GM12874 (cell line): Measurements from ENCODE around the gene ZNF335.

ENCODE experiments used
- TF ChIP-seq, protein P1 (sequence below): IDR thresholded peaks from 2 replicates; pipeline ENCODE4 v1.5.1; 2011; ENCODE audit warnings: low read depth, mild to moderate bottlenecking, control low read depth, low read length, moderate library complexity; ENCODE audit not compliant: insufficient read depth

ZNF335 gene

GRCh38 chr20:45985573-45985972 is 13.6 kb upstream of the ZNF335 start:
- TF ChIP-seq, protein P1, sequence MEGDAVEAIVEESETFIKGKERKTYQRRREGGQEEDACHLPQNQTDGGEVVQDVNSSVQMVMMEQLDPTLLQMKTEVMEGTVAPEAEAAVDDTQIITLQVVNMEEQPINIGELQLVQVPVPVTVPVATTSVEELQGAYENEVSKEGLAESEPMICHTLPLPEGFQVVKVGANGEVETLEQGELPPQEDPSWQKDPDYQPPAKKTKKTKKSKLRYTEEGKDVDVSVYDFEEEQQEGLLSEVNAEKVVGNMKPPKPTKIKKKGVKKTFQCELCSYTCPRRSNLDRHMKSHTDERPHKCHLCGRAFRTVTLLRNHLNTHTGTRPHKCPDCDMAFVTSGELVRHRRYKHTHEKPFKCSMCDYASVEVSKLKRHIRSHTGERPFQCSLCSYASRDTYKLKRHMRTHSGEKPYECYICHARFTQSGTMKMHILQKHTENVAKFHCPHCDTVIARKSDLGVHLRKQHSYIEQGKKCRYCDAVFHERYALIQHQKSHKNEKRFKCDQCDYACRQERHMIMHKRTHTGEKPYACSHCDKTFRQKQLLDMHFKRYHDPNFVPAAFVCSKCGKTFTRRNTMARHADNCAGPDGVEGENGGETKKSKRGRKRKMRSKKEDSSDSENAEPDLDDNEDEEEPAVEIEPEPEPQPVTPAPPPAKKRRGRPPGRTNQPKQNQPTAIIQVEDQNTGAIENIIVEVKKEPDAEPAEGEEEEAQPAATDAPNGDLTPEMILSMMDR, result no peak

DNA sequence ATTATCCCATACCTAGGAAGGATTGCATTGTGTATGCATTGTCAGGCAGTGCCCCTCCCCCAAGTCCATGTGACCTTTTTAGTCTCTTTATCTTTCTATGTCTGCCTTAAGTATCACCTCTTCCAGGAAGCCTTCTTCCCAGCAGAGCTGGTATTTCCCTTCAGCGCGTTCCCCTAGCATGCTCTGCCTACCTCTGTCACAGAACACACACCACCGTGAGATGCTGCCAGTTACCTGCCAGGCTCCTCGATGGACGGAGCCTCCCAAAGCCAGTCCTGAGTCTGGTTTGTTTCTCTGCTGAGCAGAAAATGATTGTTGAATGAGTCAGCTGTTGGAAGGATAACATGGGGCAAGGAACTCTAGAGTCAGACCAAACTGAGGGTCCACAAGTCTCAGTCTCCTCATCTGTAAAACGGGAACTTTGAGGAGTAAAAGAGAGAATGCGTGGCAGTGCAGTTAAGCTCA is 11.3 kb upstream of the ZNF335 start:
- TF ChIP-seq, protein P1, result no peak

- TF ChIP-seq, protein P1, result no peak
Measured at GRCh38 chr20:45981261-45981660, 9.3 kb upstream of the ZNF335 start.

DNA sequence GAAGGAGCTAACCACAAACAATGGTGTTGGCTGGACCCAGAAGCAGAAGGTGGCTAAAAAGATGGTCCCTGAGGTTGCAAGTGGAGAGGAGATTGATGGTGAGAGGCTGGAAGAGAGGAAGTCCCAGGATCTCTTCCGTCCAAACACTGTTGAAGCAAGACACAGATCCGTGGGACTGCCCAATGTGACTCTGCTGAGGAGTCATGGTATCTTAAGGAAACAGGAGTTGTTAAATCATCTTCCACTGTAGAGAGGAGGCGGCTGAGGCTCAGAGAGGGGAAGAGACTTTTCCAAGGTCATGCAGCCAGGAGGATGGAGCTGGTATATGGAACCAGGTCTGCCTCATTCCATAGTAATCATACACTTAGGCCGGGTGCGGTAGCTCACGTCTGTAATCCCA is 4.1 kb upstream of the ZNF335 start:
- TF ChIP-seq, protein P1, result no peak

DNA sequence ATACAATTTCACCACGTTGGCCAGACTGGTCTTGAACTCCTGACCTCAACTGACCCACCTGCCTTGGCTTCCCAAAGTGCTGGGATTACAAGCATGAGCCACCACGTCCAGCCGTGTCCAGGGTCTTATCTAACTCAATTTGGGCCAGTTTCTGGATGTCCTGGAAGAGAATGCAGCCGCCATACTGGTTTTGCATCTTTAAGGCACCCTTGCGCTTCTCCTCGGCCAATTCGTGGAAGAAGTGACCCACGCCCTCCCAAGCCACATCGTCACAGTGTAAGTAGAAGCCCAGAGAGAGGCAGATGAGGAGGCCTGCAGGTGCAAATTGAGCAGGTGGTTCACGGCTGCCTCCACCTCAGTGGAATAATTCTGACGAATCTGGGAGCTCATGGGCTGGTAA is 3.7 kb upstream of the ZNF335 start:
- TF ChIP-seq, protein P1, result no peak

- TF ChIP-seq, protein P1, result no peak
Measured at GRCh38 chr20:45974896-45975565, 3.0 kb upstream of the ZNF335 start.

DNA sequence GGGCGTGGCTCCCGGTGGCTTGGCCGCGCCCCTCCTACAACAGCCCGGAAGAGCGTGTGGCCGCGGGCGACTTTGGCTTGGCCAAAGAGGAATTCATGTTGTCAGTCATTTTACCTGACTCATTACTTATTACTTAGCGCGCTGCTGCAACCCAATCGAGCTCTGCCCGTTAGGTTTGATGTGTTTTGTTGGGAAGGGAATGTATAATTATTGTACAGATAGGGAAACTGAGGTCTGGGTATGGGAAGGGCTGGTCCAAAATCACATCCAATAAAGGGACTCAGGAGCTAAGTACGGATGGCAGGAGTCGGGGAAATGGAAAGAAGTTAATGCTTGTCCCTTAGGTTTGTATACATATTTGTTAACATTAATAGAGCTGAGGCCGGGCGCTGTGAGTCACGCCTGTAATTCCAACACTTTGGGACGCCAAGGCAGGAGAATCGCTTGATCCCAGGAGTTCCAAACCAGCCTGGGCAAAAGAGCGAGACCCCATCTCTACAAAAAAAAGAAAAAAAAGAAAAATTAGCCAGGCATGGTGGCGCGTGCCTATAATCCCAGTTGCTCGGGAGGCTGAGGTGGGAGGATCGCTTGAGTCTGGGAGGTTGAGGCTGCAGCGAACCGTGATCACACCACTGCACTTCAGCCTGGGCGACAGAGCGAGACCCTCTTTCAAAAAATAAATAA is 639 bp upstream of the ZNF335 start:
- TF ChIP-seq, protein P1, result no peak
